GM13976 (cell line): ENCODE results near the gene ACTL6B.

Experiments
- DNase-seq: peaks from one replicate; pipeline ENCODE4 v3.0.0; 2012; ENCODE audit warnings: low spot score
- in situ Hi-C: fragments of 300-500 bp; cut with MboI; formaldehyde crosslinking; loops from one replicate; pipeline ENCODE4 v1.12.0; 2022; ENCODE audit warnings: low sequenced_read_pairs, mixed read lengths, inconsistent platforms; ENCODE audit not compliant: unreplicated experiment
- TF ChIP-seq, protein P1 (sequence below): IDR thresholded peaks from 2 replicates; pipeline ENCODE4 v1.5.1; 2012; ENCODE audit warnings: borderline replicate concordance, mild to moderate bottlenecking; ENCODE audit not compliant: insufficient read depth; ENCODE audit errors: extremely low read depth, missing control alignments, control extremely low read depth

ACTL6B gene

GRCh38 chr7:100613412-100614175 lies 42.7 kb downstream of the ACTL6B start:
- no peak for DNase-seq
- TF ChIP-seq, protein P1, sequence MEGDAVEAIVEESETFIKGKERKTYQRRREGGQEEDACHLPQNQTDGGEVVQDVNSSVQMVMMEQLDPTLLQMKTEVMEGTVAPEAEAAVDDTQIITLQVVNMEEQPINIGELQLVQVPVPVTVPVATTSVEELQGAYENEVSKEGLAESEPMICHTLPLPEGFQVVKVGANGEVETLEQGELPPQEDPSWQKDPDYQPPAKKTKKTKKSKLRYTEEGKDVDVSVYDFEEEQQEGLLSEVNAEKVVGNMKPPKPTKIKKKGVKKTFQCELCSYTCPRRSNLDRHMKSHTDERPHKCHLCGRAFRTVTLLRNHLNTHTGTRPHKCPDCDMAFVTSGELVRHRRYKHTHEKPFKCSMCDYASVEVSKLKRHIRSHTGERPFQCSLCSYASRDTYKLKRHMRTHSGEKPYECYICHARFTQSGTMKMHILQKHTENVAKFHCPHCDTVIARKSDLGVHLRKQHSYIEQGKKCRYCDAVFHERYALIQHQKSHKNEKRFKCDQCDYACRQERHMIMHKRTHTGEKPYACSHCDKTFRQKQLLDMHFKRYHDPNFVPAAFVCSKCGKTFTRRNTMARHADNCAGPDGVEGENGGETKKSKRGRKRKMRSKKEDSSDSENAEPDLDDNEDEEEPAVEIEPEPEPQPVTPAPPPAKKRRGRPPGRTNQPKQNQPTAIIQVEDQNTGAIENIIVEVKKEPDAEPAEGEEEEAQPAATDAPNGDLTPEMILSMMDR, result no peak
- in situ Hi-C loops, result no loop called here

GRCh38 chr7:100612730-100613390 lies 43.4 kb downstream of the ACTL6B start:
- no peak for DNase-seq
- TF ChIP-seq, protein P1, result peak; percentile 4
- in situ Hi-C loops, result no loop called here

DNA sequence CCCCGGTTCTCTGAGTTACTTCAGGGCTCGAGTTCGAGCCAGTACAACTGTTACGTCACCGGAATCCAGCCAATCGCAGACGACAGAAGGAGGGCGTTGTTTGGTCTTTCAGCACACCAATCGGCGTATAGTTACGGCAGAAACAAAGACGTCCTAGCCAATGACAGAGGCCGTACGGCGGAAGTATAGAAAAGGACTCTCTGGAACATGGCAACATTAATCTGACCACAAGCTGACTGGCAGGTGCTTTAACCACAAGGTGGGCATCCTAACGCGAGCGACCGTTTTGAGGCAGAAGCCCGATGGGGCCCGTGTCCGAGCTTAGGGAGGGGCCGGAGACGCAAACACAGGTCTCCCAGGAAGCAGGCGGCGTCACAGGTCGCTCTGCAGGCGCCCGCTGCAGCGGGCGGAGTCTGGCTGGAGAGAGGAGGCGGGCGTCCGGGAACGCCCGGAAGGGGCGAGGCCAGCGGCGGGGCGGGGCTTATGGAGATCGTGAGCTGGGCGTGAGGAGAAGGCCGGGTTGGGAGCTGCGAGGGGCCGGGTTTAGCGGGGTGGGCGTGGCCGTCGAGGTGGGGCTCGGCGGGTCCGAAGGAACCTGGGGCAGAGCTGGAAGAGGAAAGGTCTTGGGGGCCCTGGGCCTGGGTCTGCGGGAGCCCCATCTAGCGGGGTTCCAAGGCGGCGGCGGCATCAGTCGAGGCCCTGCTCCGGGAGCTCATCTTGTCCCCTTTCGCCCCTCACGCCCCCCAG lies 44.1 kb downstream of the ACTL6B start, which contains the start of gene MOSPD3:
Gene MOSPD3 (plus strand): TSS at position 558 of the 747 bp plus-strand sequence. CDS start 252 bp downstream, outside the sequence.
- in situ Hi-C loops, result no loop called here
- TF ChIP-seq, protein P1, result no peak

GRCh38 chr7:100609958-100610357 lies 46.3 kb downstream of the ACTL6B start:
- DNase-seq, result no peak
- TF ChIP-seq, protein P1, result no peak
- in situ Hi-C loops, result no loop called here

More for the DNA sequence above, 44.1 kb downstream of the ACTL6B start, which contains the start of gene MOSPD3:
- peak; percentile 100 for DNase-seq

- TF ChIP-seq, protein P1, result no peak
- no peak for DNase-seq
- in situ Hi-C loops, result no loop called here
Observed at GRCh38 chr7:100607111-100607510, 49.1 kb downstream of the ACTL6B start.

DNA sequence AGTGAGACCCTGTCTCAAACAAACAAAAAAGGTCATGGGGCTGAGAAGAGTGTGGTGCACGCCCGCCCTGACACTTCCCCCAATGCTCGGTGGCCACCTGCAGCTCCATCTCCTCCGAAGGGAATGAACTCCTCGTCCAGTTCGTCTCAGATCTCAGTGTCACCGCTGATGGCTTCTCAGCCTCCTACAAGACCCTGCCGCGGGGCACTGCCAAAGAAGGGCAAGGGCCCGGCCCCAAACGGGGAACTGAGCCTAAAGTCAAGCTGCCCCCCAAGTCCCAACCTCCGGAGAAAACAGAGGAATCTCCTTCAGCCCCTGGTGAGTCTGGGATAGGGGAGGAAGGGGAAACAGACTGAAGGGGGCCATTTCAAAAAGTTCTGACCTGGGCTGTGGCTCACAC lies 49.9 kb downstream of the ACTL6B start:
- in situ Hi-C loops, result no loop called here
- DNase-seq, result no peak
- TF ChIP-seq, protein P1, result no peak
